Choroid plexus epithelial cell (primary cell): ENCODE results near the gene NDUFA11.

Source experiments
- DNase-seq: peaks from one replicate; pipeline ENCODE4 v3.0.0-alpha.2; 2010; ENCODE audit warnings: low read depth
- H3K4me3 ChIP-seq: 2 replicates; pipeline ENCODE4 v1.5.1; 2011; ENCODE audit warnings: low read depth, mild to moderate bottlenecking, control low read depth, low read length, moderate library complexity
- TF ChIP-seq, protein P1 (sequence below): conservative IDR thresholded peaks from 2 replicates; pipeline ENCODE4 v1.5.1; 2011; ENCODE audit warnings: low read depth, mild to moderate bottlenecking, control low read depth, inconsistent platforms, low read length, moderate library complexity

Gene NDUFA11

GRCh38 chr19:5867201-5868136 lies 36.1 kb downstream of the NDUFA11 start:
- no peak for DNase-seq
- TF ChIP-seq, protein P1, sequence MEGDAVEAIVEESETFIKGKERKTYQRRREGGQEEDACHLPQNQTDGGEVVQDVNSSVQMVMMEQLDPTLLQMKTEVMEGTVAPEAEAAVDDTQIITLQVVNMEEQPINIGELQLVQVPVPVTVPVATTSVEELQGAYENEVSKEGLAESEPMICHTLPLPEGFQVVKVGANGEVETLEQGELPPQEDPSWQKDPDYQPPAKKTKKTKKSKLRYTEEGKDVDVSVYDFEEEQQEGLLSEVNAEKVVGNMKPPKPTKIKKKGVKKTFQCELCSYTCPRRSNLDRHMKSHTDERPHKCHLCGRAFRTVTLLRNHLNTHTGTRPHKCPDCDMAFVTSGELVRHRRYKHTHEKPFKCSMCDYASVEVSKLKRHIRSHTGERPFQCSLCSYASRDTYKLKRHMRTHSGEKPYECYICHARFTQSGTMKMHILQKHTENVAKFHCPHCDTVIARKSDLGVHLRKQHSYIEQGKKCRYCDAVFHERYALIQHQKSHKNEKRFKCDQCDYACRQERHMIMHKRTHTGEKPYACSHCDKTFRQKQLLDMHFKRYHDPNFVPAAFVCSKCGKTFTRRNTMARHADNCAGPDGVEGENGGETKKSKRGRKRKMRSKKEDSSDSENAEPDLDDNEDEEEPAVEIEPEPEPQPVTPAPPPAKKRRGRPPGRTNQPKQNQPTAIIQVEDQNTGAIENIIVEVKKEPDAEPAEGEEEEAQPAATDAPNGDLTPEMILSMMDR: no peak
- no peak overlapping the region for H3K4me3 ChIP-seq

- TF ChIP-seq, protein P1: no peak
- no peak for DNase-seq
- H3K4me3 ChIP-seq: no peak overlapping the region
Observed at GRCh38 chr19:5865772-5866171, 37.8 kb downstream of the NDUFA11 start.

- TF ChIP-seq, protein P1: peak; percentile 32
- no peak for DNase-seq
Observed at GRCh38 chr19:5864725-5865486, 38.7 kb downstream of the NDUFA11 start.

DNA sequence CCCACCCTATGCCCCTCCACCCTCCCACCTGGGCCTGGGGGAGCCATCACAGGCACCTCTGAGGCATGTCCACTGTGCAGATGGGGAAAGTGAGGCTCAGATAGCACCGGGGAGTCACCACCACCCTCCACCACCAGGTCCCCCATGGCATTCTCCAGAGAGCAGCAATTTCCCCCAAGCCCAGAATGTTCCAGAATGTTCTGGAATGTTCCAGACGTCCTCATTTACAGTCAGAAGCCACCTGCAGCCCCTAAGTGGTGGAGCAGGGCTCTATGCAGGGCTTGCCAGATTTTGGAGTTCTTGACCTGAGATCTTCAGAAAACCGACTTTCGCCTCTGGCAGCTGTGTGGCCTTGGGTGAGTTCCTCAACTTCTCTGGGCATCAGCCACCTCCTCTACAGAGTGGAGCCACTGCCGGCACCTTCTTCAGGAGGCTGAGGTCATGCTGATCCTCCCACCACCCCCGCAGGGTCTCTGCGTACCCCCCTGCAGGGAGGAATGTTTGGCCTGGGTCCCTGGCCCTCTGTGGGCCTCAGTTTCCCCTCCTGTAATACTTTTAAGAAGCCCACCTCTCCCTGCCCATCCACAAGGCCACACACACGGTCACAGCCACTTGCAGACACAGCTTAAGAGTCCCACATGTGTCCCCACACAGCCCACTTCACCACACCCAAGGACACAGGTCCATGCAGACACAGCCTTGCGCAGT lies 39.4 kb downstream of the NDUFA11 start:
- no peak overlapping the region for H3K4me3 ChIP-seq
- DNase-seq: no peak
- TF ChIP-seq, protein P1: no peak

More at GRCh38 chr19:5864725-5865486, 38.7 kb downstream of the NDUFA11 start:
- H3K4me3 ChIP-seq: no peak overlapping the region

DNA sequence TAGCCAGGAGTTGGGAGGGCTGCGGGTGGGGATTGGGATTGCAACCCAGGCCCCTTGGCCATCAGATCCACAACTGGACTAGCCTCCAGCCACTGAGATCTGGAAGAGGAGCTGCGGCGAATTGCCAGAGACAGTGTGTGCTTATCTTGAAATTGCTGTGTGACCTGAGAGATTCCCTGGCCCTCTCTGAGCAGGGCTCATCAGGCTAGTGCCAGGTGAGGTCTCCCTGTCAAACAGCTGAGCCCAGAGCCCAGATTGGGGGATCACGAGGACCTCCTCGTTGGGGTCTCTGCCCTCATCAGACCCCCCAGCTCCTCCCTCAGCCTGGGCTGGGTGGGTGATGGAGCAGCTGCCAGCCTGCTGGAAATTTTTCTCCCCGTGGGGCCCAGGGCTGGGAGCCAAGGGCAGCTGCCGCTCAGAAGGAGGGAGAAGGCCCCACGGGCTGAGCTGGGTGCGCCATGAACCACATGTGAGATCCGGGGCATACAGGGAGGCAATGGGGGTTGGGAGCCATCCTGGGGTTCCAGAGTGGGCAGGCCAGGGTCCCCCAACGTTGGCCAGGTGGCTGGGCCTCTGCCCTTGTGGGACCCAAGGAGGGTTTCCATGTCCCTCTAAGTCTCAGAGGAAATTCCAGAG lies 40.4 kb downstream of the NDUFA11 start:
- no peak for DNase-seq
- no peak overlapping the region for H3K4me3 ChIP-seq
- TF ChIP-seq, protein P1: no peak
